Stimulated activated memory B cell treated with anti-CD40 and anti-IgM and Interleukin-4, amounts not matched to agents 10 μg/mL and 1 μg/mL and 100 μg/mL, for 72 hours (primary cell): Measurements from ENCODE around the gene MALT1.
A peak's percentile ranks its signal among the peaks of the same experiment; 100 is the strongest.

Source experiments
- ATAC-seq: fragments of 150-1000 bp; cut with Tn5 transposase; 2 replicates; pipeline ENCODE4 v1.10.0; 2021
- H3K27ac Mint-ChIP-seq: one replicate; pipeline ENCODE4 v1.8.0; 2022; ENCODE audit warnings: mild to moderate bottlenecking, mixed read lengths
- H3K27me3 Mint-ChIP-seq: one replicate; pipeline ENCODE4 v1.8.0; 2022; ENCODE audit warnings: mixed read lengths
- H3K36me3 Mint-ChIP-seq: one replicate; pipeline ENCODE4 v1.8.0; 2022; ENCODE audit warnings: mixed read lengths
- H3K4me1 Mint-ChIP-seq: one replicate; pipeline ENCODE4 v1.8.0; 2022; ENCODE audit warnings: mixed read lengths
- H3K4me3 Mint-ChIP-seq: one replicate; pipeline ENCODE4 v1.8.0; 2022; ENCODE audit warnings: mild to moderate bottlenecking, moderate library complexity, mixed read lengths
- H3K9me3 Mint-ChIP-seq: one replicate; pipeline ENCODE4 v1.8.0; 2022; ENCODE audit warnings: mixed read lengths

The MALT1 gene

DNA sequence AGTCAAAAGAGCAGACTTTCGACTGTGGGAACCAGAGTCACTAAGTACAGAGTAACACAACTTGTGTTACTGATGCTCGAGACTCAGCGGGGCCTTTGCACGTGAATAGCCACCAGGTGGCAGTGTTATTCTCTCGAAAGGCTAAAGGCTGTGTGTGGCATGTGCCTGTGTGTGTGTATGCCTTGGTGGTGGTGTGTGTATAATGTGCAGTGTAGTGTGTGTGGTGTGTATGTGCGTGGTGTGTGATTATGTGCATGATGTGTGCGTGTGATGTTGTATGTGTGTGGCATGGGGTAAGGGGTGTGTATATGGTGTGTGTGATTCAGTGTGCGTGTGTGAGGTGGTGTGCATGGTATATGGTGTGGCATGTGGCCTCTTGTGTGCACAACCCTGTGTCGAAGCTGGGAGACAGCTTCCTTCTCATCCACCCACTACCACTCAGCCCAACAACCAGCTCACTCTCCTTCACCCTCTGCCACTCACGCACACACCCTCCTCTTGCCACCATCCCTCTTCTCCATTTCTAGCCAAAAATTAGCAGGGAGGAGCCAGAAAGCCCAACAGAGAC is 110.4 kb downstream of the MALT1 start:
- Mint-ChIP-seq H3K4me1 (peaks cover 16% of the 10 kb centered on the region), H3K4me3 (no peak overlapping the region), H3K27ac (no peak overlapping the region)

DNA sequence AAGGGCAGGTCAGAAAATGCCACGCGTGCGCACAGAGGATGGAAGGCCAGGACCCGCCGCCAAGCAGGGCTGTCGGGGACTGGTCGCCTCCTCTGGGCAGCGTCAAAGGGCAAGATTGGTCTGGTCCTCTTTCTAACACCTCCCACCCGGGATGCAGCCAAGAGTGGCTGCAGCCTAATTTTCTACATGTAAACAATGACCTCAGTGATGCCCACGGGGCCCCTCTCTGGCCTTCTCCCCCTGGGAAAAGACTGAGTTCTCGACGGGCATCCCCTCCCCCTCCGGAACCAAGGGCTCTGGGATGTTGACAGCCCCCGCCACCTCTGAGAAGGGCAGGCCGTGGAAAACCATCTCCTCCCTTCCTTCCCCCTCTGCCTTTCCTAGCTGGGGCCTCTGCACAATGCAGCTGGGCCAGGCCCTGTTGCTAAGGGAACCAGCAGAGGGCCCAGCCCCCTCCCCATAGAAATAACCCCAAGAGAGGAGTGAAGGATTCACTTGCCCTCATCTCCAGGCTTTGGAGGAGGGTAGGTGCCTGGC is 113.4 kb downstream of the MALT1 start:
- peaks cover 3% of the 10 kb centered on the region for H3K9me3 Mint-ChIP-seq
- no peak overlapping the region for H3K4me3 Mint-ChIP-seq
- peaks cover 29% of the 10 kb centered on the region for H3K4me1 Mint-ChIP-seq
- peak overlapping the region; percentile 50 for H3K27ac Mint-ChIP-seq
- ATAC-seq, result no peak
- no peaks in the 10 kb centered on the region for H3K27me3 Mint-ChIP-seq
- no peaks in the 10 kb centered on the region for H3K36me3 Mint-ChIP-seq

More for the DNA sequence above, 110.4 kb downstream of the MALT1 start:
- peak; percentile 87 for ATAC-seq
- H3K27me3 Mint-ChIP-seq, result no peaks in the 10 kb centered on the region
- no peaks in the 10 kb centered on the region for H3K9me3 Mint-ChIP-seq
- H3K36me3 Mint-ChIP-seq, result no peaks in the 10 kb centered on the region

DNA sequence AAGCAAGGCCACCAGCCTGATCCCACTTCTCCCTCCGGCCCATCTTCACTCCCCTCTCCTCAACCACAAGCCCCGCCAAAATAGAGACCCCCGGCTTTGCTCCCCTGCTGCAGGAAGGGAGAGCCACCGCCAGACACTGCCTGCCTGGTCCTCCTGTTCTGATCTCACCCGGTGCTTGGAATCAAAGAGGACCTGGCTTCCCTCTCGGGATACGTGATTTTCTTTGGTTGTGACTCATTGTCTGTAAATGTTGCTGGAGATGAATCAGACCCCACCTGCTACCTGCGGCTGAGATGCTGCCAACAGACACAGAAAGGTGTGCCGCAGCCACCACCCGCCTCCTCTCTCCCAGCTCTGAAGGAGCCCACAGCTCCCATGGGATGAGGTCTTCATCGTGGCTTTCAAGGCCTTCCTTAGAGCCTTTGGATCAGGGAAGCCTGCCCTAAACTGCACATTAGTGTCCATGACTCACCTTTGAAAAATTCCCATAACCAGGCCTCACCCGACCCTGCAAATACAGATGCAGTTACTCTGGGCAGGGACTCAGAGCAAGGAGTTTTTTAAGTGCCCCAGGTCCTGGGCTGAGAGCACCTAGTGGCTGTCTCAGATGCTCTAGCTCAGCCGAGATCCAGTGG is 114.0 kb downstream of the MALT1 start:
- H3K4me1 Mint-ChIP-seq, result peaks cover 29% of the 10 kb centered on the region
- H3K36me3 Mint-ChIP-seq, result no peaks in the 10 kb centered on the region
- H3K27ac Mint-ChIP-seq, result peak overlapping the region; percentile 50
- H3K9me3 Mint-ChIP-seq, result peaks cover 3% of the 10 kb centered on the region
- no peak overlapping the region for H3K4me3 Mint-ChIP-seq
- peak; percentile 29 for ATAC-seq
- H3K27me3 Mint-ChIP-seq, result no peaks in the 10 kb centered on the region

DNA sequence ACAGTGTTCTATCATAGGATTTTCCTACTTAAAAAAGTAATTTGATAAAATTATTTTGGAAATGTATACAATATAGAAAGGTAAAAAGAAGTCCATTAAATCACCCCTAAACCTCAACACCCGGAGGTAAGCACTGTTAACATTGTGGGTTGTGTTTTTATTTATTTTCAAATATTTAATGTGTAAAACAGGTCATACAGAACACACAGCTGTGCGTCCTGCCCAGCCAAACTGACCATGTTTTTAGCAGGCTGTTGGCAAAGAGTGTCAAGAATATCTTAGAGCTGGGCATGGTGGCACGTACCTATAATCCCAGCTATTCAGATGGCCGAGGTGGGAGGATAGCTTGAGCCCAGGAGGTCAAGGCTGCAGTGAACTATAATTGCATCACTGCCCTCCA is 114.6 kb downstream of the MALT1 start:
- H3K36me3 Mint-ChIP-seq, result no peaks in the 10 kb centered on the region
- H3K27me3 Mint-ChIP-seq, result no peaks in the 10 kb centered on the region
- peaks cover 29% of the 10 kb centered on the region for H3K4me1 Mint-ChIP-seq
- no peak for ATAC-seq
- H3K4me3 Mint-ChIP-seq, result no peak overlapping the region
- peak overlapping the region; percentile 50 for H3K27ac Mint-ChIP-seq
- H3K9me3 Mint-ChIP-seq, result peaks cover 3% of the 10 kb centered on the region

DNA sequence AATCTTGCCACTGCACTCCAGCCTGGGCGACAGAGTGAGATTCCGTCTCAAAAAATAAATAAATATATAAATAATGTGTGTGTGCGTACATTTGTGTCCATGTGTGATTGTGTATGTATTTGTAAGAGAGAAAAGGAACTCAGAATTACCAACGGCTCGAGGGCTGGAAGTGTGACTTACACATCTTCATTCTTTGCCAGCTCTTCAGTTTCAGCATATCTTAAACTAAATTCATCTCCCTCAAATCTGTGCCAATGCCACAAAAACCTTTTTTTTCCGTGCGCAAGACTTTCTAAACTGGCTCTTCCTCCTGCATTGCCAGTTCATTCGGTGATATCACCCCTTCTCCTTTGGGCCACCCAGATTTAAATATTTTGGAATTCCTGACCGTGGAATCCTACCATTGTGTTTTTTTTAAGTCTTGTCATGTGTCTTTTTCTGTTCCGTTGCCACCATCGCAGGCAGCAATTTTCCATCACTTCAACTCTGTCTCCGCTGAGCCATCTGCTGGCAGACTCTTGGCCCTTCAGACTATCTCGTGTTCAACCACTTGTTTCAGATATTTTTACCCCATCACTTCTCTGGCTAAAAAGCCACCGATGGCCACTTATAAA is 116.4 kb downstream of the MALT1 start:
- no peak for ATAC-seq
- no peaks in the 10 kb centered on the region for H3K36me3 Mint-ChIP-seq
- peaks cover 3% of the 10 kb centered on the region for H3K9me3 Mint-ChIP-seq
- no peak overlapping the region for H3K4me3 Mint-ChIP-seq
- H3K27me3 Mint-ChIP-seq, result no peaks in the 10 kb centered on the region
- no peak overlapping the region for H3K27ac Mint-ChIP-seq
- H3K4me1 Mint-ChIP-seq, result peaks cover 31% of the 10 kb centered on the region

DNA sequence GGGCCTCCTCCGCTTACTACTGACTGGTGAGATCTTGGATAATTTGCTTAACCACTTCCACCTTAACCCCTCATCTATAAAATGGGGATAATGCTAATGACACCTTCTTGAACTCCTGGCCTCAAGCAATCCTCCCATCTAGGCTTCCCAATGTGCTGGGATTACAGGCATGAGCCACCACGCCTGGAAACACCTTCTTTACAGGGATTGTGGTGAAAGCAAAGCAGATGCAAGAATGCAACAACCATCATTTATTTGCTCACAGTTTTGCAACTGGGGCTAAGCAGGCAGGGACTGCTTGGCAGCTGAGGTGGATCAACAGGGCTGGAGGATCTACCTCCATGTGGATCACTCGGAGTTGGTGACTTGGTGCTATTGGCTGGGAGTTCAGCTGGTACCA is 117.2 kb downstream of the MALT1 start:
- peaks cover 31% of the 10 kb centered on the region for H3K4me1 Mint-ChIP-seq
- H3K27ac Mint-ChIP-seq, result peak overlapping the region; percentile 17
- no peak for ATAC-seq
- H3K4me3 Mint-ChIP-seq, result no peak overlapping the region
- peaks cover 3% of the 10 kb centered on the region for H3K9me3 Mint-ChIP-seq
- no peaks in the 10 kb centered on the region for H3K27me3 Mint-ChIP-seq
- H3K36me3 Mint-ChIP-seq, result no peaks in the 10 kb centered on the region

DNA sequence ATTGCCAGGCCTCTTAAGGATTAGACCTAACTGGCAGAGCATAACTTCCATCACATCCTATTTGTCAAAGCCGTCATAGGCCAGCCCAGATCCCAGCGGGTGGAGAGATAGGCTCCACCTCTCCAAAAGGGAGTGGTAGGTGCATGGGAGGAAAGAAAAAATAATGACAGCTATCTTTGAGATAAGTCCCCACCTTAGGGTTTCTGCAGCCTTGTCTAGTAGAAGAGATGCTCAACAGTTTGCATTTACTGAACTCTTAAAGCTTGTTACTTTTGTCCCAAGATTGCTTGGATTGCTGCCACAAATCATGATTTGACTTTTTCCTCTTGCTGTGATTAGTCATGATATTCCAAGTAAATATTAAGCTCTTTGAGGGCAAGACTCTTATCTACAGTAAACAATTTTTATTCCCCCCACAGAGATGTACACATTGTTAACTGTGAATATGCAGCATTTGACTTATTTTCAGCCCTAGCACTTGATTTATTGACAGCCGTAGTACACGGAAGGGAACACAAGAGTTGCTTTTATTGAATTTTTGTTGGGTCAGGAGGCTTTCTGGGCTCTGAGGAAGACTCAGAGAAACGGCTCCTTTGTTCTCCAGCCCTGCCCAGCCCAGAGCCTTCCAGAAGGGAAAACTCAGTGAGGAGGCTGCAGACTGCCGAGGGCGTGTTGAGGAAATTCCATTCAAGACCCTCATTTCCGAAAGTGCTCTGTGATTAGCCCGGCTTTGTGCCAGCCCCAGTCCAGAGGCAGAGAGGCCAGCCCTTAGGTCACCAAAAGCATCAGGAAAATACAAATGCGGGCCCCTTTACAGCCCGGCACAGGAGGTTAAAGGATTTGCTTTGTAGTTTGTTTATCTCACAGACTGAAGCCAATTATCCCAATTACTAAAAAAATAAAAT is 118.0 kb downstream of the MALT1 start:
- Mint-ChIP-seq H3K9me3 (peaks cover 3% of the 10 kb centered on the region), H3K27me3 (no peaks in the 10 kb centered on the region), H3K4me1 (peaks cover 31% of the 10 kb centered on the region), H3K4me3 (no peak overlapping the region), H3K36me3 (no peaks in the 10 kb centered on the region), H3K27ac (no peak overlapping the region)
- ATAC-seq, result no peak

- Mint-ChIP-seq H3K36me3 (no peaks in the 10 kb centered on the region), H3K27me3 (no peaks in the 10 kb centered on the region), H3K4me1 (peaks cover 30% of the 10 kb centered on the region), H3K27ac (no peak overlapping the region), H3K9me3 (peaks cover 3% of the 10 kb centered on the region), H3K4me3 (no peak overlapping the region)
- no peak for ATAC-seq
Measured at GRCh38 chr18:58789876-58790240, 118.6 kb downstream of the MALT1 start.

- Mint-ChIP-seq H3K9me3 (peaks cover 3% of the 10 kb centered on the region), H3K36me3 (no peaks in the 10 kb centered on the region), H3K4me3 (peak overlapping the region; percentile 73), H3K27ac (peak overlapping the region; percentile 81), H3K27me3 (no peaks in the 10 kb centered on the region), H3K4me1 (peaks cover 22% of the 10 kb centered on the region)
- ATAC-seq, result peak; percentile 86
Measured at GRCh38 chr18:58792086-58792485, 120.8 kb downstream of the MALT1 start.

GRCh38 chr18:58793361-58793760 is 122.1 kb downstream of the MALT1 start:
- ATAC-seq, result no peak

DNA sequence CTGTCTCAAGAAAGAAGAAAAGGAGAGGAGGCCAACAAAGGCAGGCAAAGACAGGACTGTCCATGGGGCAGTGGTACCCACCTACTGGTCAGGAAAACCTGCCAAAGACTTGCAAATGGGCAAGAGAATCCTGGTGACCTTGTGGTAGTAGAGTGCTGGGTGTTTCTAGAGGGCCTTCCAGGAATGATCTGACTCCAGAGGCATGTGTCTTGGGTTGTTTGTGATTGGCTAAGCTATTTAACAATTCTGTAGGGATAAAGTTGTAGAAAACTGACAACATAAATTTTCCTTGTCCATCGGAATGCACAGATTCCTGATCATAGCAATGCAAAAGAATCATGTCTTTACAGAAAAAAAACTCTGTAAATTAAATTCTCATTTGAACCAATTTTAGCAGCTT is 125.0 kb downstream of the MALT1 start:
- Mint-ChIP-seq H3K4me1 (peaks cover 20% of the 10 kb centered on the region), H3K4me3 (no peak overlapping the region), H3K9me3 (no peaks in the 10 kb centered on the region), H3K36me3 (no peaks in the 10 kb centered on the region), H3K27ac (no peak overlapping the region), H3K27me3 (no peaks in the 10 kb centered on the region)
- ATAC-seq, result no peak

More at GRCh38 chr18:58793361-58793760, 122.1 kb downstream of the MALT1 start:
- no peak overlapping the region for H3K27ac Mint-ChIP-seq
- peaks cover 18% of the 10 kb centered on the region for H3K4me1 Mint-ChIP-seq
- peaks cover 1% of the 10 kb centered on the region for H3K9me3 Mint-ChIP-seq
- H3K36me3 Mint-ChIP-seq, result no peaks in the 10 kb centered on the region
- no peaks in the 10 kb centered on the region for H3K27me3 Mint-ChIP-seq
- no peak overlapping the region for H3K4me3 Mint-ChIP-seq

DNA sequence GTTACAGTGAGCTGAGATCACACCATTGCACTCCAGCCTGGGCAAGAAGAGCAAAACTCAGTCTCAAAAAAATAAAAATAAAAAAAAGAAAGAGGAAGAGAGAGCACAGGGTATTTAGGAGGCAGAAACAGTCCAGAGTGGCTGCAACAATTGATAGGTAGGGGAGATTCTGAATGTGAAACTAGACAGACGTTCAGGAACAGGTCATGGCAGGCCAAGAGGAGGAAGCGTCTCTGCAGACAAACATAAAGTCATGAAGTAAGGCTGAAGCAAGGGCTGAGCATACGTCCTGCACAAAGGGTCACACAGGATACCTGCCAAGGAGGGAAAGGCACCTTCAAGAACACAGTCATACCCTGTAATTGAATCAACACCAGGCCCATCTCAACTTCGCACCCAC is 129.3 kb downstream of the MALT1 start:
- no peaks in the 10 kb centered on the region for H3K27me3 Mint-ChIP-seq
- H3K4me1 Mint-ChIP-seq, result peaks cover 11% of the 10 kb centered on the region
- no peaks in the 10 kb centered on the region for H3K9me3 Mint-ChIP-seq
- H3K36me3 Mint-ChIP-seq, result no peaks in the 10 kb centered on the region
- H3K4me3 Mint-ChIP-seq, result no peak overlapping the region
- H3K27ac Mint-ChIP-seq, result peak overlapping the region; percentile 64
- peak; percentile 93 for ATAC-seq

GRCh38 chr18:58802959-58803358 is 131.7 kb downstream of the MALT1 start:
- no peak overlapping the region for H3K4me3 Mint-ChIP-seq
- H3K27ac Mint-ChIP-seq, result peak overlapping the region; percentile 8
- peaks cover 19% of the 10 kb centered on the region for H3K4me1 Mint-ChIP-seq
- no peaks in the 10 kb centered on the region for H3K9me3 Mint-ChIP-seq
- no peak for ATAC-seq
- no peaks in the 10 kb centered on the region for H3K36me3 Mint-ChIP-seq
- H3K27me3 Mint-ChIP-seq, result no peaks in the 10 kb centered on the region

DNA sequence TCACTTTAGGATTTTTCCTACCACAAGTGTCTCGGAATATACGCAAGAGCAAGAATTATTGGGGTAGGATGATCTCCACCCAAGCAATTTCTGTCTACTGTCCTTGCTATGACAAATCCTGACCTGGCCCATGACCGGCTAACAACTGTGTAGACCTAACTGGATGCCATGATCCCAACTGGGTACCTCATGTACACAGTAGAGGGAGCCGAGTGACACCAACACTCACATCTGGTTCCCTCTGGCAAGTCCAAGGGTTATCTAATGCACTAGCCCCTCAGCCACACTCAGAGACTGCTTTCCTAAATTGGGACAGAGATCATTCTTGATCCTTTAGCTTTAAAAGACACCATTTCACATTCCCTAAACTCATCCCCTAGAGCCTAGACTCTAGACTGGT is 132.7 kb downstream of the MALT1 start:
- H3K4me1 Mint-ChIP-seq, result peaks cover 19% of the 10 kb centered on the region
- no peak for ATAC-seq
- H3K36me3 Mint-ChIP-seq, result no peaks in the 10 kb centered on the region
- H3K4me3 Mint-ChIP-seq, result no peak overlapping the region
- no peaks in the 10 kb centered on the region for H3K27me3 Mint-ChIP-seq
- no peaks in the 10 kb centered on the region for H3K9me3 Mint-ChIP-seq
- no peak overlapping the region for H3K27ac Mint-ChIP-seq
